ENCODE results near the gene STRN3.

DNA sequence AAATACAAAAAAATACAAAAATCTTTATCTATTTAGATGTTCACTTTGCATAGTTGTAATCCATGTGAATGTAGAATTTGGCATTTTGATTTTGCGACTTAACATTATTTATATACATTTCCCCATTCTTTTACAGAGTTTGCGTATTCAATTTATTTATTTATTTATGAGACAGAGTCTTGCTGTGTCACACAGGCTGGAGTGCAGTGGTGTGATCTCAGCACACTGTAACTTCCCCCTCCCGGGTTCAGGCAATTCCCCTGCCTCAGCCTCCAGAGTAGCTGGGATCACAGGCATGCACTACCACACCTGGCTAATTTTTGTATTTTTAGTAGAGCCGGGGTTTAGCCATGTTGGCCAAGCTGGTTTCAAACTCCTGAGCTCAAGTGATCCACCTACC is 25.3 kb upstream of the STRN3 start:
- TF ChIP-seq POLR2AphosphoS5 (IDR thresholded peaks at IDR 0.05; ENCODE audit: low read depth, low read length) (no peak), POLR2A (IDR thresholded peaks at IDR 0.05; ENCODE audit: low read depth, low read length) (no peak)
